ENCODE results near the gene TKT. TPM values are rescaled to one million over a fixed set of nuclear protein-coding genes. Genes with fewer than 3 reads are reported as not detected.

The TKT gene
- total RNA-seq, 1 experiment from 2014 or later, result 339 TPM

- Histone ChIP-seq H3K4me3 (ENCODE audit: low read depth, low read length) (no peak overlapping the region), H3K27me3 (replicated peaks; ENCODE audit: control insufficient read depth, insufficient read depth, low read length) (no peaks in the 10 kb centered on the region), H3K9me3 (no peaks in the 10 kb centered on the region), H3K4me1 (no peaks in the 10 kb centered on the region), H3K36me3 (ENCODE audit: control insufficient read depth, insufficient read depth, low read length) (peaks cover 4% of the 10 kb centered on the region)
- BruUV-seq (replicated peaks), result no TSS peak
- DNase-seq, result no peak
- TF ChIP-seq CTCF (IDR thresholded peaks at IDR 0.05; ENCODE audit: insufficient read depth in 1 of 2, low read depth in 1 of 2, low read length in 1 of 2, severe bottlenecking in 1 of 2, unreplicated experiment in 1 of 2), result no peak
- no peaks in the 10 kb centered on the region for H3K27me3 Mint-ChIP-seq (ENCODE audit: insufficient read depth, unreplicated experiment)
- peaks cover 29% of the 10 kb centered on the region for H3K36me3 Mint-ChIP-seq (ENCODE audit: insufficient read depth, unreplicated experiment)
- no peak overlapping the region for H3K4me3 Mint-ChIP-seq (ENCODE audit: unreplicated experiment)
- H3K27ac Mint-ChIP-seq (ENCODE audit: unreplicated experiment), result no peak overlapping the region
- ChIA-PET CTCF (no interaction called here), POLR2A (no interaction called here)
- intact Hi-C loops (cut with micrococcal nuclease; ENCODE audit: unreplicated experiment), result loop anchor here (5.0 kb wide), 1 partner anchor 65 kb away; no protein-coding TSS in a partner anchor
- no peaks in the 10 kb centered on the region for H3K9me3 Mint-ChIP-seq (ENCODE audit: unreplicated experiment)
- no peaks in the 10 kb centered on the region for H3K4me1 Mint-ChIP-seq (ENCODE audit: low read depth, unreplicated experiment)
Observed at GRCh38 chr3:53287131-53287629, 31.4 kb upstream of the TKT start.

GRCh38 chr3:53286727-53287126, 30.9 kb upstream of the TKT start:
- Mint-ChIP-seq H3K4me1 (ENCODE audit: low read depth, unreplicated experiment) (no peaks in the 10 kb centered on the region), H3K36me3 (ENCODE audit: insufficient read depth, unreplicated experiment) (peaks cover 24% of the 10 kb centered on the region), H3K4me3 (ENCODE audit: unreplicated experiment) (no peak overlapping the region), H3K9me3 (ENCODE audit: unreplicated experiment) (no peaks in the 10 kb centered on the region), H3K27ac (ENCODE audit: unreplicated experiment) (no peak overlapping the region), H3K27me3 (ENCODE audit: insufficient read depth, unreplicated experiment) (no peaks in the 10 kb centered on the region)
- Histone ChIP-seq H3K36me3 (ENCODE audit: control insufficient read depth, insufficient read depth, low read length) (peaks cover 4% of the 10 kb centered on the region), H3K4me3 (ENCODE audit: low read depth, low read length) (no peak overlapping the region), H3K9me3 (no peaks in the 10 kb centered on the region), H3K27me3 (replicated peaks; ENCODE audit: control insufficient read depth, insufficient read depth, low read length) (no peaks in the 10 kb centered on the region), H3K4me1 (no peaks in the 10 kb centered on the region)
- no peak for TF ChIP-seq CTCF (IDR thresholded peaks at IDR 0.05; ENCODE audit: insufficient read depth in 1 of 2, low read depth in 1 of 2, low read length in 1 of 2, severe bottlenecking in 1 of 2, unreplicated experiment in 1 of 2)
- no TSS peak for BruUV-seq (replicated peaks)
- no peak for DNase-seq
- POLR2A ChIA-PET, result no interaction called here
- CTCF ChIA-PET, result no interaction called here
- intact Hi-C loops (cut with micrococcal nuclease; ENCODE audit: unreplicated experiment), result loop anchor here (5.0 kb wide), 1 partner anchor 64 kb away; no protein-coding TSS in a partner anchor

GRCh38 chr3:53282581-53282980, 26.8 kb upstream of the TKT start:
- Histone ChIP-seq H3K9me3 (no peaks in the 10 kb centered on the region), H3K4me3 (ENCODE audit: low read depth, low read length) (no peak overlapping the region), H3K27me3 (replicated peaks; ENCODE audit: control insufficient read depth, insufficient read depth, low read length) (no peaks in the 10 kb centered on the region), H3K4me1 (no peaks in the 10 kb centered on the region), H3K36me3 (ENCODE audit: control insufficient read depth, insufficient read depth, low read length) (peaks cover 2% of the 10 kb centered on the region)
- BruUV-seq (replicated peaks), result no TSS peak
- no peak for DNase-seq
- Mint-ChIP-seq H3K4me1 (ENCODE audit: low read depth, unreplicated experiment) (no peaks in the 10 kb centered on the region), H3K36me3 (ENCODE audit: insufficient read depth, unreplicated experiment) (peaks cover 18% of the 10 kb centered on the region), H3K9me3 (ENCODE audit: unreplicated experiment) (no peaks in the 10 kb centered on the region), H3K27ac (ENCODE audit: unreplicated experiment) (no peak overlapping the region), H3K27me3 (ENCODE audit: insufficient read depth, unreplicated experiment) (no peaks in the 10 kb centered on the region), H3K4me3 (ENCODE audit: unreplicated experiment) (no peak overlapping the region)
- ChIA-PET CTCF (no interaction called here), POLR2A (no interaction called here)
- intact Hi-C loops (cut with micrococcal nuclease; ENCODE audit: unreplicated experiment), result no loop called here
- no peak for TF ChIP-seq CTCF (IDR thresholded peaks at IDR 0.05; ENCODE audit: insufficient read depth in 1 of 2, low read depth in 1 of 2, low read length in 1 of 2, severe bottlenecking in 1 of 2, unreplicated experiment in 1 of 2)

Measured in Caco-2 (cell line).